WI38 (cell line): ENCODE measurements around the gene IQGAP2.
"Not testable (repeated sequence)": the region's sequence is repeated elsewhere in the genome, so short reads cannot be mapped to it uniquely, and the experiment has no call there.

Source experiments
- H3K4me3 ChIP-seq: 2 replicates; pipeline ENCODE4 v1.5.1; 2011; ENCODE audit warnings: low read depth, mild to moderate bottlenecking, control low read depth, low read length
- TF ChIP-seq, protein P1 (sequence below): IDR thresholded peaks from 2 replicates; pipeline ENCODE4 v1.5.1; 2012; ENCODE audit warnings: low read depth, mild to moderate bottlenecking, control low read depth, low read length

The IQGAP2 gene

DNA sequence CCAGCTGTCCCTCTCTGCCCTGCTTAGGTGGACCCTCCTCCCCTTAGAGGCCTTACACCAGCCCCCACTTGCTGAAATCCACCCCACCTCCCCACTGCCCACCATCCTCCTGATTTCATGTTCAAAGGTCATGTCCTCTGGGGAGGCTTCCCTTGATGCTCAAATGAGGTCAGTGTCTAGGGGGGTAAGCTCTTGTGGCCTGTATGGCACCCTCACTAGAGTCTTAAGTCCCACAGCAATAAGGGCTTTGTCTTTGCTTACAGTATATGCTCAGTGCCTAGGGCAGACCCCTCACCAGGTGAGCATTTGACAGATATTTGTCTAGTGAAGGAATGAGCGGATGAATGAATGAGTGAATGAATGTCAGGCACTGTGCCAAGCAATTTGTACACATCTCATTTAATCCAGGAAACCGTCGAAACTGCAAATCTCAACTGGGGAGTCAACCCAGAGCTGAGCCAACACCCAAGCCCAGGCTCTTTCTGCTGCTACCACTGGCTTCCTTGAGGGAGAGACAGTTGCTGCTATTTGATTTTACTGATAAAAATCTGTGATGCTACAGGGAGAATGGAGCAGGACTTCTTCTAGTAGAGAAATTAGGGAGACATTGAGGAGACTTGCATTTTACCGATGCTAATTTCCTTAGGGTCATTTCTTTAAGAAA lies 101.9 kb downstream of the IQGAP2 start:
- H3K4me3 ChIP-seq = no peak overlapping the region
- TF ChIP-seq, protein P1, sequence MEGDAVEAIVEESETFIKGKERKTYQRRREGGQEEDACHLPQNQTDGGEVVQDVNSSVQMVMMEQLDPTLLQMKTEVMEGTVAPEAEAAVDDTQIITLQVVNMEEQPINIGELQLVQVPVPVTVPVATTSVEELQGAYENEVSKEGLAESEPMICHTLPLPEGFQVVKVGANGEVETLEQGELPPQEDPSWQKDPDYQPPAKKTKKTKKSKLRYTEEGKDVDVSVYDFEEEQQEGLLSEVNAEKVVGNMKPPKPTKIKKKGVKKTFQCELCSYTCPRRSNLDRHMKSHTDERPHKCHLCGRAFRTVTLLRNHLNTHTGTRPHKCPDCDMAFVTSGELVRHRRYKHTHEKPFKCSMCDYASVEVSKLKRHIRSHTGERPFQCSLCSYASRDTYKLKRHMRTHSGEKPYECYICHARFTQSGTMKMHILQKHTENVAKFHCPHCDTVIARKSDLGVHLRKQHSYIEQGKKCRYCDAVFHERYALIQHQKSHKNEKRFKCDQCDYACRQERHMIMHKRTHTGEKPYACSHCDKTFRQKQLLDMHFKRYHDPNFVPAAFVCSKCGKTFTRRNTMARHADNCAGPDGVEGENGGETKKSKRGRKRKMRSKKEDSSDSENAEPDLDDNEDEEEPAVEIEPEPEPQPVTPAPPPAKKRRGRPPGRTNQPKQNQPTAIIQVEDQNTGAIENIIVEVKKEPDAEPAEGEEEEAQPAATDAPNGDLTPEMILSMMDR = no peak

DNA sequence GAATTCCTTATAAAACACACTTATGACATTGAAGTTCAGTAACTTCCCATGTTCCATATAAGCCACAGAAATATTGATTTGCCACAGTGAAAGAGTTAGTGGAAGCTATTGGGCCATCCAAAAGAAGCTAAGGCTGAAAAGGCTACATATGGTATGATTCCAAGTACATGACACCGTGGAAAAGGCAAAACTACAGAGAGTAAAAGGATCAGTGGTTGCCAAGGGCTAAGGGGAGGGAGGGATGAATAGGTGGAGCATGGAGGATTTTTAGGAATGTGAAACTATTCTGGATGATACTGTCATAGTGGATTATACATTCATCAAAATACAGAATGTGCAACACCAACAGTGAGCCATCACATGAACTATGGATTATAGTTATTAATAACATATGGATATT lies 110.4 kb downstream of the IQGAP2 start:
- TF ChIP-seq, protein P1 = no peak
- no peak overlapping the region for H3K4me3 ChIP-seq

DNA sequence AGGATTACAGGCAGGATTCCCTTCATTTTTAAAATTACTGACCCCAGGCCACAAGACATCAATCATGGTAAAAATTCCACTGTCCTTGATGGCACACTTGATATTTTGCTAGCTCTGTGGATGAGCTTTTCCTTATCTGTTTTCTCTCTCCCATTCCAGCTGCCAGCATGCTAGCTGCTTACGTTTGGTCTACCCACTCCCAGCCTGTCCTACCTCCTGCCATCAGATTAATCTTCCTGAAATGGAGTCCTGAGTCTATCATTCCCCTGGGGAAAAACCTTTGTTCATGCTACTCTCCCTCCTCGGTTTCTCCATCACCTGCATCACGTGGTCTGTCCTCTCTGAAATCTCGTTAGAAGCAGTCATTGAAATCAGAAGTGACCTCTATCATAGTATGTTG lies 111.2 kb downstream of the IQGAP2 start:
- TF ChIP-seq, protein P1 = no peak
- no peak overlapping the region for H3K4me3 ChIP-seq

DNA sequence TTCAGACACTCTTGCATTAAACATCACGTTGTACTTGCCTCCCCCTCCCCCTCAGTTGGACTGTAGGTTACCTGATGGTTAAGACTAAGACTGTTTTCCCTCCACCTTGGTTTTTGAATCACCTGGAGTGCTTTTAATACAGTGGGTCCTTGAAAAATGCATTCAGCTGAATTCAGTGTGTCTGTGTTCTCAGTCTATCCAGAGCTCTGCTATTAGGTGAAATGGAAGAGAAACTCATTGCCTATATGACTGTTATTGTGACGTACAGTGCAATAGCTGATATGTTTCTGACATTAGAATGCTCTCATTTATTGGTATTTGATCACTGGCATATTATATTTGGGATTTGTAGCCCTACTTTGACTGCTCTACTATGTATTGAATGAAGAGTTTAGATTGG lies 111.6 kb downstream of the IQGAP2 start:
- TF ChIP-seq, protein P1 = no peak
- H3K4me3 ChIP-seq = no peak overlapping the region

DNA sequence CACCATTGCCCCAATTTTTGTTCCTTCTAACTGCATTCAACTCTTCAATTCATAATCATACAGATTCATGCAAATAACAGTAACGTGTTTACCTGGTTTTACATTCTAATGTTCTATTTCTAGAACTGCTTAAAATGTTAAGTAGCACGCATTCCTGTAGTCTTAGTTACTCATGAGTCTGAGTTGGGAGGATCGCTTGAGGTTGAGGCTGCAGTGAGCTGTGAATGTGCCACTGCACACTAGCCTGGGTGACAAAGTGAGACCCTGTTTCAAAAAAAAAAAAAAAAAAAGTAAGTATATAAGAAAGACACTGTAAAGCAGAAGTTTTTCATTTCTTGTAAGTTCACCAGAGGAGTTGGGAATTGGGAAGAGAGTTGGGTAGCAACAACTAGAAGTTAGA lies 114.2 kb downstream of the IQGAP2 start:
- no peak overlapping the region for H3K4me3 ChIP-seq
- TF ChIP-seq, protein P1 = no peak

DNA sequence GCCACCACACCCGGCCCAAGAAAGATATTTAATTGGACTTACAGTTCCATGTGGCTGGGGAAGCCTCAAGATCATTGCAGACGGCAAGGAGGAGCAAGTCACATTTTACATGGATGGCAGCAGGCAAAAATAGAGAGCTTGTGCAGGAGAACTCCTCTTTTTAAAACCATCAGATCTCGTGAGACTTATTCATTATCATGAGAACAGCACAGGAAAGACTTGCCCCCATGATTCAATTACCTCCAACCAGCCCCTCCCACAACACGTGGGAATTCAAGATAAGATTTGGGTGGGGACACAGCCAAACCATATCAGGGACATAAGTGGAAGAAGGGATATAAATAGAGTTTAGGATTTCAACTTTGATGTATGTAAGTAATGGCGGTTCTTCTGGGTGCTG lies 115.2 kb downstream of the IQGAP2 start:
- not testable (repeated sequence) for H3K4me3 ChIP-seq

DNA sequence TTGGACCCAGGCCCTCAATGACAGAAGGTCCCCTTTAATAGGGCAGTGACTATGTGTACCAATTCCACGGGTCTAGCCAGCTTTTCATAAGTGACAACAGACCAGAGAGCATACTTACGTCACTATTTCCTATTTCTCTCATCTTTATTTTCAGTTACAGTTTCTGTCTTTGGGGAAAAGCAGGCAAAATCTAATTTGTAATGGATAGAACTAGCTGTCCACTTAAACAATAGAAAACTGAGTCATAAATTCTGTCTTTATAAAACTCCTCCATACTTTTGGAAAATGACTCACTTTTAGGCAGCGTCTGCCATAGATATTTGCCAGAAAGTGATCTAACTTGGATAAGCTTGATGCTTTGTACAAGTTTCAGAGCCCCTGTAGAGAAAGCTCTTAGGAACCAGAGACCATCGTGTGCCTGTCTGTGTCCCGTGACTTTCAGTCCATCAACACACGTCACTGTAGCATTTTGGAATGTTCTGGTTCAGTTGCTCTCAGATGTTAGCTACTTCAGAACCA lies 118.2 kb downstream of the IQGAP2 start:
- TF ChIP-seq, protein P1 = no peak
- H3K4me3 ChIP-seq = no peak overlapping the region
